Breast epithelium (tissue), 4 donors: ENCODE results near the gene GMDS. TPM values are rescaled to one million over a fixed set of nuclear protein-coding genes. Genes with fewer than 3 reads are reported as not detected.
A peak's percentile ranks its signal among the peaks of the same experiment; 100 is the strongest.

Experiments
- DNase-seq, 2 donors: peaks; one replicate each; pipeline ENCODE4 v3.0.0-alpha.2; 2019; ENCODE audit warnings: low spot score in 2 of 2
- H3K27ac ChIP-seq, 2 donors: fragments of 200-600 bp; sonication (generic) in 1 of 2; one replicate each; pipeline ENCODE4 v1.5.1; 2016 to 2019; ENCODE audit warnings: mild to moderate bottlenecking in 1 of 2
- H3K27me3 ChIP-seq, 2 donors: fragments of 200-600 bp; sonication (generic) in 1 of 2; one replicate each; pipeline versions ENCODE4 v1.5.1 to v1.6.0; 2017 to 2019; ENCODE audit warnings: control low read depth in 1 of 2, mild to moderate bottlenecking in 1 of 2
- H3K36me3 ChIP-seq: fragments of 200-600 bp; one replicate; pipeline ENCODE4 v1.5.1; 2019
- H3K4me1 ChIP-seq, 2 donors: fragments of 200-600 bp; sonication (generic); one replicate each; pipeline ENCODE4 v1.5.1; 2016 to 2019; ENCODE audit warnings: control low read depth in 1 of 2
- H3K4me3 ChIP-seq, 3 donors: fragments of 200-600 bp; sonication (generic); 1 replicate in 2 of 3; 2 replicates in 1 of 3; pipeline ENCODE4 v1.5.1; 2016 to 2019; ENCODE audit warnings: mild to moderate bottlenecking in 3 of 3, moderate library complexity in 2 of 3
- H3K9me3 ChIP-seq, 2 donors: fragments of 200-600 bp; sonication (generic) in 1 of 2; one replicate each; pipeline ENCODE4 v1.5.1; 2016 to 2019; ENCODE audit warnings: control low read depth in 1 of 2
- POLR2A ChIP-seq: fragments of 450-650 bp; IDR thresholded peaks from one replicate; pipeline ENCODE4 v1.6.1; 2016; ENCODE audit warnings: antibody characterized with exemption, mild to moderate bottlenecking, moderate library complexity
- POLR2AphosphoS5 ChIP-seq, 3 donors: sonication (generic); formaldehyde crosslinking; IDR thresholded peaks; one replicate each; pipeline ENCODE4 v1.6.1; 2017; ENCODE audit warnings: antibody characterized with exemption in 3 of 3
- intact Hi-C: fragments of 100-400 bp; cut with DNase I; formaldehyde crosslinking; loops from one replicate; pipeline ENCODE4 v1.15.1; 2023; ENCODE audit warnings: low total_unique reads
- total RNA-seq, 3 donors: library from RNA; depleted of rRNA; stranded (reverse); fragments of >200 nt; gene quantifications; one replicate each; pipeline ENCODE4 v1.1.0, GENCODE V29; 2016
- TF ChIP-seq, protein P1 (sequence below), 3 donors: fragments of 450-650 bp; IDR thresholded peaks; one replicate each; pipeline ENCODE4 v1.5.1; 2016 to 2017; ENCODE audit warnings: antibody characterized with exemption in 3 of 3, mild to moderate bottlenecking in 3 of 3, moderate library complexity in 3 of 3

Gene GMDS
- total RNA-seq, 3 donors from 2014 or later = 7.5 to 29.2 (median 17.0) TPM

GRCh38 chr6:1624058-1624850 is 621.2 kb downstream of the GMDS start:
- no peaks in the 10 kb centered on the region for H3K4me1 ChIP-seq
- H3K9me3 ChIP-seq = no peaks in the 10 kb centered on the region
- intact Hi-C loops = no loop called here
- peak overlapping the region; percentile 60 to 87 (median 70) for H3K4me3 ChIP-seq
- peak overlapping the region in 1 of 2 donors; percentile 21 for H3K27ac ChIP-seq
- H3K27me3 ChIP-seq = peaks cover 0 to 6% of the 10 kb centered on the region in 2 donors
- TF ChIP-seq, protein P1, sequence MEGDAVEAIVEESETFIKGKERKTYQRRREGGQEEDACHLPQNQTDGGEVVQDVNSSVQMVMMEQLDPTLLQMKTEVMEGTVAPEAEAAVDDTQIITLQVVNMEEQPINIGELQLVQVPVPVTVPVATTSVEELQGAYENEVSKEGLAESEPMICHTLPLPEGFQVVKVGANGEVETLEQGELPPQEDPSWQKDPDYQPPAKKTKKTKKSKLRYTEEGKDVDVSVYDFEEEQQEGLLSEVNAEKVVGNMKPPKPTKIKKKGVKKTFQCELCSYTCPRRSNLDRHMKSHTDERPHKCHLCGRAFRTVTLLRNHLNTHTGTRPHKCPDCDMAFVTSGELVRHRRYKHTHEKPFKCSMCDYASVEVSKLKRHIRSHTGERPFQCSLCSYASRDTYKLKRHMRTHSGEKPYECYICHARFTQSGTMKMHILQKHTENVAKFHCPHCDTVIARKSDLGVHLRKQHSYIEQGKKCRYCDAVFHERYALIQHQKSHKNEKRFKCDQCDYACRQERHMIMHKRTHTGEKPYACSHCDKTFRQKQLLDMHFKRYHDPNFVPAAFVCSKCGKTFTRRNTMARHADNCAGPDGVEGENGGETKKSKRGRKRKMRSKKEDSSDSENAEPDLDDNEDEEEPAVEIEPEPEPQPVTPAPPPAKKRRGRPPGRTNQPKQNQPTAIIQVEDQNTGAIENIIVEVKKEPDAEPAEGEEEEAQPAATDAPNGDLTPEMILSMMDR (IDR thresholded peaks at IDR 0.05) = no peak
- TF ChIP-seq POLR2A (no peak), POLR2AphosphoS5 (IDR thresholded peaks at IDR 0.05) (no peak)
- no peak for DNase-seq
- no peaks in the 10 kb centered on the region for H3K36me3 ChIP-seq

DNA sequence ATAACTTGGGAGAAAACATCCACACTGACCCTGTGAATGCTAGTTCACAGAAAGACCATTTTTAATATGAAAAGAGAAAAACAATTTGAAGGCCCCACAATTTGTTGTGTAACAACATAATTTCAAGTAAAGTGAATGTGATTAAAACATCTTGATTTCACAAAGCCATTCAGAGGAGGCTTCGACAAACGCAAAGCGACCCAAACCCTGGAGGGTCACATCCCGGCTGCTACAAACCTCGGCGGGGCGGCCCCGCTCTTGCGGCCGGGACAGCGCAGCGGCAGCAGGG is 621.7 kb downstream of the GMDS start:
- no peak for DNase-seq
- peak overlapping the region in 2 of 3 donors; percentile 70 to 87 for H3K4me3 ChIP-seq
- H3K27me3 ChIP-seq = peaks cover 0 to 6% of the 10 kb centered on the region in 2 donors
- H3K4me1 ChIP-seq = no peaks in the 10 kb centered on the region
- intact Hi-C loops = no loop called here
- no peak overlapping the region for H3K27ac ChIP-seq
- H3K36me3 ChIP-seq = no peaks in the 10 kb centered on the region
- TF ChIP-seq POLR2A (no peak), POLR2AphosphoS5 (IDR thresholded peaks at IDR 0.05) (no peak)
- TF ChIP-seq, protein P1 (IDR thresholded peaks at IDR 0.05) = no peak
- H3K9me3 ChIP-seq = no peaks in the 10 kb centered on the region

DNA sequence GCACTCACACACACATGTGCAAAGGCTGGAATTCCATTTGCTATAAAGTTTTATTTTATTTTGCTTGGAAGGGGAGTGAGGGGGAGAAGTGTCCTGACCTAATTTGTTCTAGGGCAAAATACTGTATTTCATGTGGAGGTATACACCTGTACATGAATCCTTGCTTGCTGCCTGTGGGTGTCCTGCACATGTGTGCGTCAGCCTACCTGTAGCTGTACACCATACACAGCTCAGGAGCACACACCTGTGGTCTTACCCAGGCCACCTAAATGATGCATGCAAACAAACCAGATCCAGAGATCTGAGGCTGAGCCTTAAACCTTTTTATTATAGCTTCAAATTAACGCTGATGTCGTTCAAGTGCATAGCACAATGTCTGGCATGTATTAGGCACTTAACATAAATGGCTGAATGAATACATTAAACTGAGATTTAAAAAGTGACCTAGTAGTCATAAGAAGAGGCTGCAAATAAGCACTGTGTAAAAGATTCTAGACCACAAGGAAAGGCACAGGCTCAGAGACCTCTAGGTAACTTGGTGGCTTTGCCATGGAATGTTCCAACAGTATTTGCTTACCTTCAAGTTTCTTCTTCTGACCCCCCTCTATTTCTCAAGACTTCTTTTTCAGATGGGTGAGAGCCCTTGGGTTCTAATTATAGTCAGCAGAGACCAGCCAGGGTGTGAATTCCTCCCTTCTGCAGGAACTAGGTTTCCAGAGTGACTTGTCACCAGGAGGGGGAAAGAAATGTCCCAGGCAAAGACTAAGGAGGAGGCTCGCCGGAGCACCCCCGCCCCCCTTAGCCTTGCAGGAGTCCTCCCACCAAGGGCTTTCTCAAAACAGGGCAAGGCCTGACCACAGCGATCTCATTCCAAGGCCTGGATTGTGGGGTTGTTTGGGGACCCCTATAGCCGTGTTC is 622.3 kb downstream of the GMDS start:
- no peak for DNase-seq
- TF ChIP-seq POLR2A (no peak), POLR2AphosphoS5 (IDR thresholded peaks at IDR 0.05) (no peak)
- TF ChIP-seq, protein P1 (IDR thresholded peaks at IDR 0.05) = no peak
- Histone ChIP-seq H3K27me3 (peaks cover 0 to 6% of the 10 kb centered on the region in 2 donors), H3K4me1 (no peaks in the 10 kb centered on the region), H3K9me3 (no peaks in the 10 kb centered on the region), H3K27ac (no peak overlapping the region), H3K36me3 (no peaks in the 10 kb centered on the region), H3K4me3 (no peak overlapping the region)
- intact Hi-C loops = no loop called here

- intact Hi-C loops = no loop called here
- no peaks in the 10 kb centered on the region for H3K36me3 ChIP-seq
- H3K9me3 ChIP-seq = no peaks in the 10 kb centered on the region
- H3K4me1 ChIP-seq = no peaks in the 10 kb centered on the region
- TF ChIP-seq, protein P1 (IDR thresholded peaks at IDR 0.05) = no peak
- no peak for TF ChIP-seq POLR2A
- DNase-seq = no peak
- peaks cover 0 to 6% of the 10 kb centered on the region in 2 donors for H3K27me3 ChIP-seq
- H3K4me3 ChIP-seq = no peak overlapping the region
- H3K27ac ChIP-seq = no peak overlapping the region
Observed at GRCh38 chr6:1622220-1622850, 623.1 kb downstream of the GMDS start.
